Stomach smooth muscle (tissue), 2 donors: ENCODE measurements around the gene ARL6IP4.

Experiments used
- H3K27ac ChIP-seq: one replicate; pipeline ENCODE4 v1.7.0; 2013; ENCODE audit warnings: mild to moderate bottlenecking, low read length, inconsistent platforms
- H3K27me3 ChIP-seq, 2 donors: one replicate each; pipeline ENCODE4 v1.7.0; 2013; ENCODE audit warnings: low read length in 2 of 2; ENCODE audit not compliant: insufficient read depth in 2 of 2, control insufficient read depth in 1 of 2
- H3K36me3 ChIP-seq, 2 donors: one replicate each; pipeline ENCODE4 v1.7.0; 2013; ENCODE audit warnings: low read length in 2 of 2; ENCODE audit not compliant: control insufficient read depth in 2 of 2, insufficient read depth in 2 of 2
- H3K4me1 ChIP-seq: one replicate; pipeline ENCODE4 v1.7.0; 2013; ENCODE audit warnings: low read length; ENCODE audit not compliant: control insufficient read depth, insufficient read depth
- H3K4me3 ChIP-seq, 2 donors: one replicate each; pipeline ENCODE4 v1.7.0; 2013; ENCODE audit warnings: low read length in 2 of 2
- H3K9ac ChIP-seq, 2 donors: one replicate each; pipeline ENCODE4 v1.7.0; 2013; ENCODE audit warnings: low read length in 2 of 2, mild to moderate bottlenecking in 1 of 2
- H3K9me3 ChIP-seq, 2 donors: one replicate each; pipeline ENCODE4 v1.7.0; 2013; ENCODE audit warnings: low read length in 2 of 2; ENCODE audit not compliant: control insufficient read depth in 2 of 2
- donor health status: healthy.
- donor health status: Pancreatic carcinoma.

The ARL6IP4 gene

GRCh38 chr12:122979908-122980182, 636 bp upstream of the ARL6IP4 start:
- H3K36me3 ChIP-seq, result peaks cover 0 to 15% of the 10 kb centered on the region in 2 donors
- no peaks in the 10 kb centered on the region for H3K9me3 ChIP-seq
- H3K27ac ChIP-seq, result peak overlapping the region; percentile 69
- H3K4me1 ChIP-seq, result peaks cover 76% of the 10 kb centered on the region
- H3K27me3 ChIP-seq, result no peaks in the 10 kb centered on the region
- H3K4me3 ChIP-seq, result peak overlapping the region; percentile 87 to 89
- peak overlapping the region; percentile 80 to 84 for H3K9ac ChIP-seq

GRCh38 chr12:122981036-122981471, 573 bp downstream of the ARL6IP4 start:
- Histone ChIP-seq H3K27ac (peak overlapping the region; percentile 69), H3K9me3 (no peaks in the 10 kb centered on the region), H3K36me3 (peaks cover 0 to 18% of the 10 kb centered on the region in 2 donors), H3K9ac (peak overlapping the region; percentile 80 to 84), H3K4me1 (peaks cover 78% of the 10 kb centered on the region), H3K27me3 (no peaks in the 10 kb centered on the region), H3K4me3 (peak overlapping the region; percentile 87 to 89)

- H3K36me3 ChIP-seq, result peaks cover 5 to 18% of the 10 kb centered on the region in 2 donors
- peak overlapping the region; percentile 69 for H3K27ac ChIP-seq
- peak overlapping the region; percentile 80 to 84 for H3K9ac ChIP-seq
- H3K4me1 ChIP-seq, result peaks cover 71% of the 10 kb centered on the region
- H3K9me3 ChIP-seq, result no peaks in the 10 kb centered on the region
- H3K4me3 ChIP-seq, result peak overlapping the region; percentile 87 to 89
- H3K27me3 ChIP-seq, result no peaks in the 10 kb centered on the region
These were observed 1.4 kb downstream of the ARL6IP4 start for GRCh38 chr12:122981587-122982476.

- Histone ChIP-seq H3K36me3 (peaks cover 11 to 19% of the 10 kb centered on the region in 2 donors), H3K9ac (peak overlapping the region; percentile 22 to 42), H3K4me3 (peak overlapping the region in 1 of 2 donors; percentile 87), H3K9me3 (no peaks in the 10 kb centered on the region), H3K27me3 (no peaks in the 10 kb centered on the region), H3K27ac (peak overlapping the region; percentile 41), H3K4me1 (peaks cover 67% of the 10 kb centered on the region)
These were observed 2.0 kb downstream of the ARL6IP4 start for GRCh38 chr12:122982477-122982815.

- H3K4me3 ChIP-seq, result no peak overlapping the region
- peak overlapping the region; percentile 41 for H3K27ac ChIP-seq
- peaks cover 11 to 22% of the 10 kb centered on the region in 2 donors for H3K36me3 ChIP-seq
- no peaks in the 10 kb centered on the region for H3K9me3 ChIP-seq
- no peaks in the 10 kb centered on the region for H3K27me3 ChIP-seq
- peak overlapping the region in 1 of 2 donors; percentile 29 for H3K9ac ChIP-seq
- H3K4me1 ChIP-seq, result peaks cover 65% of the 10 kb centered on the region
These were observed 2.7 kb downstream of the ARL6IP4 start for GRCh38 chr12:122982963-122983788.

GRCh38 chr12:122983789-122984515, 3.5 kb downstream of the ARL6IP4 start:
- Histone ChIP-seq H3K36me3 (peaks cover 11 to 25% of the 10 kb centered on the region in 2 donors), H3K27me3 (no peaks in the 10 kb centered on the region), H3K4me3 (no peak overlapping the region), H3K9me3 (no peaks in the 10 kb centered on the region), H3K4me1 (peaks cover 60% of the 10 kb centered on the region), H3K9ac (peak overlapping the region in 1 of 2 donors; percentile 21), H3K27ac (peak overlapping the region; percentile 55)

- Histone ChIP-seq H3K9me3 (no peaks in the 10 kb centered on the region), H3K4me3 (peak overlapping the region in 1 of 2 donors; percentile 40), H3K36me3 (peaks cover 11 to 25% of the 10 kb centered on the region in 2 donors), H3K27ac (peak overlapping the region; percentile 55), H3K9ac (peak overlapping the region in 1 of 2 donors; percentile 21), H3K27me3 (no peaks in the 10 kb centered on the region), H3K4me1 (peaks cover 52% of the 10 kb centered on the region)
These were observed 4.3 kb downstream of the ARL6IP4 start for GRCh38 chr12:122984612-122985337.

- Histone ChIP-seq H3K27me3 (no peaks in the 10 kb centered on the region), H3K4me1 (peaks cover 46% of the 10 kb centered on the region), H3K9ac (no peak overlapping the region), H3K4me3 (no peak overlapping the region), H3K9me3 (no peaks in the 10 kb centered on the region), H3K27ac (peak overlapping the region; percentile 55), H3K36me3 (peaks cover 11 to 26% of the 10 kb centered on the region in 2 donors)
These were observed 5.1 kb downstream of the ARL6IP4 start for GRCh38 chr12:122985338-122986257.

- Histone ChIP-seq H3K36me3 (peaks cover 11 to 26% of the 10 kb centered on the region in 2 donors), H3K27me3 (no peaks in the 10 kb centered on the region), H3K9ac (no peak overlapping the region), H3K4me3 (no peak overlapping the region), H3K4me1 (peaks cover 42% of the 10 kb centered on the region), H3K9me3 (no peaks in the 10 kb centered on the region), H3K27ac (no peak overlapping the region)
These were observed 5.9 kb downstream of the ARL6IP4 start for GRCh38 chr12:122986258-122986871.
